GM12874 (cell line): ENCODE measurements around the gene GCNT2.

Experiments used
- CTCF ChIP-seq: IDR thresholded peaks from 2 replicates; pipeline ENCODE4 v1.5.1; 2011; ENCODE audit warnings: low read depth, mild to moderate bottlenecking, control low read depth, low read length, moderate library complexity; ENCODE audit not compliant: insufficient read depth

Gene GCNT2

DNA sequence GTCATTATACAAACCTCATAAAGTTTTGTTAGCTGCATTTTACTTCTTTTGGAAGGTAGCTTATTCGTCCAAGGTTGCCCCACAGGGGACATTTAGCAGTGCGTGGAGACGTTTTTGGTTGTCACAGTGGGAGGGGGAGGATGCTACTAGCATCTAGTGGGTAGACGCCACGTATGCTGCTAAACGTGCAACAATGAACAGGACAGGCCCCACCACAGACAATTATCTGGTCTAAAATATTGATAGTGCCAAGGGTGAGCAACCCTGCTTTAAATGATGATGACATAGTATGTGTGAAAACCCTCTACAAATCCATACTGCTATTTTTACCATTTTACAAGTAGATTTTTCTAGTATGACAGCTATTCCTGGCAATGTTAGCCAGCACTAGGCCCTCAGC is 13.9 kb upstream of the GCNT2 start:
- no peak for TF ChIP-seq CTCF

DNA sequence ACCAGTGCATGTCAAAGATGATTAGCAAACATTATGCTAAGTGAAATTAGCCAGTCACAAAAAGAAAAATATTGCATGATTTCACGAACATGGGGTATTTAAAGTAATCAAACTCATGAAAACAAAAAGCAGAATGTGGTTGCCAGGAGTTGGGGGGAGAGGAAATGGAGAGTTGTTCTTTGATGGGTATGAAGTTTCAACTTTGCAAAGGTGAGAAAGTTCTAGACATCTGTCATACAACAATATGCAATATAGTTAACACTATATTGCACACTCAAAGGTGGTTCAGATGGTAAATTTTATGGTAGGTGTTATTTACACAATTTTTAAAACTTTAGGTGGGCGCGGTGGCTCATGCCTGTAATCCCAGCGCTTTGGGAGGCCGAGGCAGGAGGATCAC is 13.4 kb upstream of the GCNT2 start:
- TF ChIP-seq CTCF = no peak

DNA sequence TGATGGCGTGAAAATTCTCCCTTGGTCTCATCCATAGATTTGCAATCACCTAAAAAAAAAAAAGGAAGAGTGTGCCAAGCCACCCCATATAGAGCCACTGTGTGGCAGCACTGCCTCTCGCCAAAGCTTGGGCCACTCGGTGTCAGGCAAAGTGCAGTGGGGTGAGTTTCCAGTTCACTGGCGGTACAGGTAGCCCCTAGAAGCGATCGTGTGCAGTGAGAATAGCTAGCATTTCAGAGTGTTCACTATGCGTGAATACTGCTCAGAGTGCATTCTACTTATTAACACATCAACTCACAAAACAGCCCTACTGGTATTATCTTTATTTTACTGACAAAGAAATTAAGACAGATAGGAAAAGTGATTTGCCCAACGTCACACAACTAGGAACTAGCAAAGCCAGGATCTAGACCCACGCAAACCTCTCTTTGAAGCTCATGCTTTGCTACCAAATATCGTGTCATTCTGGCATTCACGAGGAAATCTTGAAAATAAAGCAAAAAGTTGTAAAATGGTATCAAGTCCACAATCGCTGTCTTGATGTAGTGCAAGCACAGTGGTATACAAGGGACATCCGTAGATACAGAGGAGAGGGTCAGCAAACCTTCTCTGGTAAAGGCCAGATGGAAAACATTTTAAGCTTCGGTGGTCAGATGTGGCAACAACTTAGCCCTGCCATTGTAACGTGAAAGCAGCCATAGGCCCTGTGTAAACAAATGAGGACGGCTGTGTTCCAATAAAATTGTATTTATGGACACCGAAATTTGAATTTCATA is 10.4 kb upstream of the GCNT2 start:
- TF ChIP-seq CTCF = peak; percentile 87

- TF ChIP-seq CTCF = no peak
Observed at GRCh38 chr6:10511477-10511876, 9.7 kb upstream of the GCNT2 start.

DNA sequence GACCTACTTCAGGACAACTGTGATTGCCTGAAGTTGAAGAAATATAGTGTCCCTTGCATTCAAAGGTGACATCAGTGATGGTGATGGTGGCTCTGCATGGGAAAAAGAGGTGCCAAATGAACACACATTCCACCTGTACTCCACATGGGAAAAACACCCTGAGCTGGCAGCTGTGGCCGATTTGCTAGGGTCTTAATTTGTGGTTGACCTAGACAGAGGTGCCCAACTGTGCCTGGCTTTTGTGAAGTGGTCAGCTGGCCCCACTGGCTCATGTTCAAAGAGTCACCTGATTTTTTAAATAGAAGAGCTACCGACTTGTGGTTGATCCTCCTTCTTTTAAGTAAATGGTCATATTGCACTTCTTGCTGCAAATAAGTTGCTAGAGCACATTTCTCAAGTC is 7.6 kb upstream of the GCNT2 start:
- TF ChIP-seq CTCF = no peak

DNA sequence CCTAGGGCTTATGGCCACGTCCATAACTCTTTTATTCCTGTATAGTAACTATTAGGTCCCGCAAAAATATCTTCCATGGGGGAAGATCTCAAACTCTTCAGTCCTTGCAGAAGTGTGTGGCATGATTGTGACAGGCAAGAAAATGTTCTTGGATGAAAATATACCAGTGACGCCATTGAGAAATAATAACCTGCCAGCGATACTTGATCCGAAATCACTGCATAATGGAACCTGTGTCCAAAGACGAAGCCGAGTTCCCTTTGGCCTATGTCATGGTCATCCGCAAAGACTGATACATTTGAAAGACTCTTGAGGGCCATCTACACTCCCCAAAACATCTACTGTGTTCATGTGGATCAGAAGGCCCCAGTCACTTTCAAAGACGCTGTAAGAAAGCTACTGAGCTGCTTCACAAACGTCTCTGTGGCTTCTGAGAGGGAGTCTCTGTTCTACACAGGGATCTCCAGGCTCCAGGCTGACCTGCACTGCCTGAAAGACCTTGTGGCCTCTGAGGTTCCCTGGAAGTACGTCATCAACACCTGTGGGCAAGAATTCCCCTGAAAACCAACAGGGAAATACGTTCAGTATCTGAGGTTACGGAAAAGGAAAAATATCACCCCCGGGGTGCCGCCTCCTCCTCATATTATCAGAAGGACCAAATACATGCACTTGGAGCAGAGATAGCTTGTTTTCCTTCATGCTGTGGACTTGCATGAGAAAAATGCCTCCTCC is 6.9 kb upstream of the GCNT2 start:
- no peak for TF ChIP-seq CTCF

- TF ChIP-seq CTCF = no peak
Observed at GRCh38 chr6:10516953-10517352, 4.2 kb upstream of the GCNT2 start.
